Measurements from ENCODE around the gene PDS5A.

DNA sequence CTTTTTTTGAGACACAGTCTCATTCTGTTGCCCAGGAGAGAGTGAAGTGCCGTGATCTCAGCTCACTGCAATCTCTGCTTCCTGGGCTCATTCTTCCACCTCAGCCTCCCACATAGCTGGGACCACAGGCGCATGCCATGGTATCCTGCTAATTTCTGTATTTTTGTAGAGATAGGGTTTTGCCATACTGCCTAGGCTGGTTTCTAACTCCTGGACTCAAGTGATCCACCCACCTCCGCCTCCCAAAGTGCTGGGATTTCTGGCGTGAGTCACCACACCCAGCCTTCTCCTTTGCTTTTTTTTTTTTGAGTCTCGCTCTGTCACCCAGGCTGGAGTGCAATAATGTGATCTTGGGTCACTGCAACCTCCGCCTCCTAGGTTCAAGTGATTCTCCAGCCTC, 94.1 kb downstream of the PDS5A start:
- TF ChIP-seq POLR2A (IDR thresholded peaks at IDR 0.05; ENCODE audit: extremely low read depth, insufficient read length), result no peak
- no peak for TF ChIP-seq CTCF (IDR thresholded peaks at IDR 0.05; ENCODE audit: low read depth, low read length)
- TF ChIP-seq MAX (IDR thresholded peaks at IDR 0.05; ENCODE audit: low read depth, low read length), result no peak
